ENCODE measurements around the gene PJA1.

GRCh38 chrX:69144838-69145680 lies 20.2 kb downstream of the PJA1 start:
- TF ChIP-seq CTCF (IDR thresholded peaks at IDR 0.05) (no peak), POLR2AphosphoS5 (IDR thresholded peaks at IDR 0.05) (no peak), POLR2A (IDR thresholded peaks at IDR 0.05) (no peak)

Measured in prostate gland (tissue), 2 donors.